ENCODE measurements around the gene FSHR.

Gene FSHR

GRCh38 chr2:49029406-49029805 is 124.9 kb downstream of the FSHR start:
- no peak for DNase-seq

GRCh38 chr2:49028101-49028500 is 126.2 kb downstream of the FSHR start:
- DNase-seq, result no peak

GRCh38 chr2:49026706-49027105 is 127.6 kb downstream of the FSHR start:
- DNase-seq, result no peak

- DNase-seq, result no peak
Measured at GRCh38 chr2:49021271-49021670, 133.0 kb downstream of the FSHR start.

- no peak for DNase-seq
Measured at GRCh38 chr2:49005261-49005660, 149.1 kb downstream of the FSHR start.

GRCh38 chr2:49004036-49004626 is 150.2 kb downstream of the FSHR start:
- DNase-seq, result no peak

- DNase-seq, result no peak
Measured at GRCh38 chr2:49003201-49003600, 151.1 kb downstream of the FSHR start.

GRCh38 chr2:49002750-49003149 is 151.6 kb downstream of the FSHR start:
- DNase-seq, result no peak

- no peak for DNase-seq
Measured at GRCh38 chr2:49000695-49001094, 153.6 kb downstream of the FSHR start.

- DNase-seq, result no peak
Measured at GRCh38 chr2:48998449-48998848, 155.9 kb downstream of the FSHR start.

- no peak for DNase-seq
Measured at GRCh38 chr2:48993576-48993975, 160.7 kb downstream of the FSHR start.

- no peak for DNase-seq
Measured at GRCh38 chr2:48991415-48992131, 162.7 kb downstream of the FSHR start.

- no peak for DNase-seq
Measured at GRCh38 chr2:48984922-48985321, 169.4 kb downstream of the FSHR start.

GRCh38 chr2:48983551-48983950 is 170.8 kb downstream of the FSHR start:
- DNase-seq, result no peak

GRCh38 chr2:48982887-48983435 is 171.4 kb downstream of the FSHR start:
- no peak for DNase-seq

GRCh38 chr2:48980846-48981245 is 173.5 kb downstream of the FSHR start:
- DNase-seq, result no peak

- DNase-seq, result no peak
Measured at GRCh38 chr2:48979691-48980090, 174.6 kb downstream of the FSHR start.

- DNase-seq, result no peak
Measured at GRCh38 chr2:48978131-48978530, 176.2 kb downstream of the FSHR start.

- DNase-seq, result no peak
Measured at GRCh38 chr2:48971801-48972200, 182.5 kb downstream of the FSHR start.

- DNase-seq, result no peak
Measured at GRCh38 chr2:48968011-48968410, 186.3 kb downstream of the FSHR start.

GRCh38 chr2:48965204-48965603 is 189.1 kb downstream of the FSHR start:
- no peak for DNase-seq

GRCh38 chr2:48961009-48961408 is 193.3 kb downstream of the FSHR start:
- DNase-seq, result no peak

- no peak for DNase-seq
Measured at GRCh38 chr2:48954935-48955334, 199.4 kb downstream of the FSHR start.

- no peak for DNase-seq
Measured at GRCh38 chr2:48954311-48954710, 200.0 kb downstream of the FSHR start.

GRCh38 chr2:48952614-48953013 is 201.7 kb downstream of the FSHR start:
- DNase-seq, result no peak
